Measurements from ENCODE around the gene FBLIM1.

- TF ChIP-seq CTCF (IDR thresholded peaks at IDR 0.05; ENCODE audit: poor library complexity) = no peak
- TF ChIP-seq EZH2phosphoT487 (IDR thresholded peaks at IDR 0.05; ENCODE audit: low read depth, severe bottlenecking, unreplicated experiment) = no peak
- TF ChIP-seq EZH2 (IDR thresholded peaks at IDR 0.05; ENCODE audit: borderline replicate concordance) = no peak
These were observed 3.0 kb upstream of the FBLIM1 start for GRCh38 chr1:15755646-15756040.
